Loucy (cell line): ENCODE results near the gene POLD3.

ENCODE experiments used
- H2AFZ ChIP-seq: fragments of 200-600 bp; sonication (generic); 2 replicates; pipeline ENCODE4 v1.6.0; 2016; ENCODE audit warnings: antibody characterized with exemption, mild to moderate bottlenecking, low read length, moderate library complexity
- H3F3A ChIP-seq: fragments of 200-600 bp; 2 replicates; pipeline ENCODE4 v1.6.0; 2016; ENCODE audit warnings: antibody characterized with exemption, low read depth, mild to moderate bottlenecking
- H3K27me3 ChIP-seq: fragments of 200-600 bp; sonication (generic); 2 replicates; pipeline ENCODE4 v1.6.1; 2014; ENCODE audit warnings: low read length, mild to moderate bottlenecking; ENCODE audit not compliant: insufficient read depth, poor library complexity, severe bottlenecking
- H3K36me3 ChIP-seq: fragments of 200-600 bp; sonication (generic); 2 replicates; pipeline ENCODE4 v1.6.1; 2016; ENCODE audit warnings: low read length; ENCODE audit not compliant: insufficient read depth
- H3K4me1 ChIP-seq: fragments of 200-600 bp; sonication (generic); 2 replicates; pipeline ENCODE4 v1.5.1; 2014; ENCODE audit warnings: low read length, mild to moderate bottlenecking; ENCODE audit not compliant: insufficient read depth, poor library complexity, severe bottlenecking
- H3K4me2 ChIP-seq: fragments of 200-600 bp; sonication (generic); 2 replicates; pipeline ENCODE4 v1.6.0; 2014; ENCODE audit warnings: antibody characterized with exemption, low read length, low read depth, mild to moderate bottlenecking; ENCODE audit not compliant: poor library complexity, severe bottlenecking
- H3K4me3 ChIP-seq: fragments of 200-600 bp; sonication (generic); 2 replicates; pipeline ENCODE4 v1.5.1; 2014; ENCODE audit warnings: low read length, mild to moderate bottlenecking, mixed read lengths; ENCODE audit not compliant: poor library complexity, severe bottlenecking
- H3K79me2 ChIP-seq: fragments of 200-600 bp; sonication (generic); 2 replicates; pipeline ENCODE4 v1.6.1; 2014; ENCODE audit warnings: low read length; ENCODE audit not compliant: insufficient read depth
- H3K9ac ChIP-seq: fragments of 200-600 bp; sonication (generic); 2 replicates; pipeline ENCODE4 v1.6.0; 2014; ENCODE audit warnings: mild to moderate bottlenecking, low read depth, low read length, moderate library complexity; ENCODE audit not compliant: poor library complexity, severe bottlenecking
- H3K9me2 ChIP-seq: fragments of 200-600 bp; sonication (generic); replicated peaks from 2 replicates; pipeline ENCODE4 v1.6.1; 2016; ENCODE audit warnings: low read depth, low read length, mixed read lengths
- H3K9me3 ChIP-seq: fragments of 200-600 bp; sonication (generic); 2 replicates; pipeline ENCODE4 v1.6.1; 2014; ENCODE audit warnings: mild to moderate bottlenecking, antibody characterized with exemption, low read length, low read depth; ENCODE audit not compliant: insufficient read depth
- H4K20me1 ChIP-seq: fragments of 200-600 bp; sonication (generic); 2 replicates; pipeline ENCODE4 v1.6.0; 2014; ENCODE audit warnings: antibody characterized with exemption, low read length, mild to moderate bottlenecking; ENCODE audit not compliant: insufficient read depth, poor library complexity, severe bottlenecking
- EZH2phosphoT487 ChIP-seq: fragments of 200-600 bp; IDR thresholded peaks from 2 replicates; pipeline ENCODE4 v1.6.1; 2018; ENCODE audit warnings: antibody characterized with exemption, mild to moderate bottlenecking, moderate library complexity, borderline replicate concordance
- TF ChIP-seq, protein P1 (sequence below): fragments of 200-600 bp; sonication (generic); conservative IDR thresholded peaks from 2 replicates; pipeline ENCODE4 v1.5.1; 2014; ENCODE audit warnings: mild to moderate bottlenecking, antibody characterized with exemption, low read length

POLD3 gene

GRCh38 chr11:74577181-74577580 lies 15.2 kb upstream of the POLD3 start:
- H3K36me3 ChIP-seq = no peaks in the 10 kb centered on the region
- H4K20me1 ChIP-seq = no peaks in the 10 kb centered on the region
- H3K27me3 ChIP-seq = no peaks in the 10 kb centered on the region
- H2AFZ ChIP-seq = no peak overlapping the region
- no peak overlapping the region for H3K4me2 ChIP-seq
- no peaks in the 10 kb centered on the region for H3K79me2 ChIP-seq
- H3K4me3 ChIP-seq = no peak overlapping the region
- H3K4me1 ChIP-seq = no peaks in the 10 kb centered on the region
- no peak for TF ChIP-seq EZH2phosphoT487
- TF ChIP-seq, protein P1, sequence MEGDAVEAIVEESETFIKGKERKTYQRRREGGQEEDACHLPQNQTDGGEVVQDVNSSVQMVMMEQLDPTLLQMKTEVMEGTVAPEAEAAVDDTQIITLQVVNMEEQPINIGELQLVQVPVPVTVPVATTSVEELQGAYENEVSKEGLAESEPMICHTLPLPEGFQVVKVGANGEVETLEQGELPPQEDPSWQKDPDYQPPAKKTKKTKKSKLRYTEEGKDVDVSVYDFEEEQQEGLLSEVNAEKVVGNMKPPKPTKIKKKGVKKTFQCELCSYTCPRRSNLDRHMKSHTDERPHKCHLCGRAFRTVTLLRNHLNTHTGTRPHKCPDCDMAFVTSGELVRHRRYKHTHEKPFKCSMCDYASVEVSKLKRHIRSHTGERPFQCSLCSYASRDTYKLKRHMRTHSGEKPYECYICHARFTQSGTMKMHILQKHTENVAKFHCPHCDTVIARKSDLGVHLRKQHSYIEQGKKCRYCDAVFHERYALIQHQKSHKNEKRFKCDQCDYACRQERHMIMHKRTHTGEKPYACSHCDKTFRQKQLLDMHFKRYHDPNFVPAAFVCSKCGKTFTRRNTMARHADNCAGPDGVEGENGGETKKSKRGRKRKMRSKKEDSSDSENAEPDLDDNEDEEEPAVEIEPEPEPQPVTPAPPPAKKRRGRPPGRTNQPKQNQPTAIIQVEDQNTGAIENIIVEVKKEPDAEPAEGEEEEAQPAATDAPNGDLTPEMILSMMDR = no peak
- H3K9me2 ChIP-seq = no peaks in the 10 kb centered on the region
- H3F3A ChIP-seq = no peaks in the 10 kb centered on the region
- no peaks in the 10 kb centered on the region for H3K9me3 ChIP-seq
- no peak overlapping the region for H3K9ac ChIP-seq

- H3F3A ChIP-seq = no peaks in the 10 kb centered on the region
- no peaks in the 10 kb centered on the region for H3K9me2 ChIP-seq
- H3K9me3 ChIP-seq = no peaks in the 10 kb centered on the region
- H3K4me3 ChIP-seq = no peak overlapping the region
- H3K4me1 ChIP-seq = no peaks in the 10 kb centered on the region
- no peaks in the 10 kb centered on the region for H3K79me2 ChIP-seq
- H3K4me2 ChIP-seq = no peak overlapping the region
- no peak overlapping the region for H3K9ac ChIP-seq
- H2AFZ ChIP-seq = no peak overlapping the region
- TF ChIP-seq EZH2phosphoT487 = no peak
- TF ChIP-seq, protein P1 = no peak
- no peaks in the 10 kb centered on the region for H3K27me3 ChIP-seq
- no peaks in the 10 kb centered on the region for H3K36me3 ChIP-seq
- no peaks in the 10 kb centered on the region for H4K20me1 ChIP-seq
These were observed 14.6 kb upstream of the POLD3 start for GRCh38 chr11:74577624-74578396.

- H4K20me1 ChIP-seq = no peaks in the 10 kb centered on the region
- H3K4me1 ChIP-seq = no peaks in the 10 kb centered on the region
- H3K4me2 ChIP-seq = no peak overlapping the region
- no peak overlapping the region for H2AFZ ChIP-seq
- H3K36me3 ChIP-seq = no peaks in the 10 kb centered on the region
- no peaks in the 10 kb centered on the region for H3K79me2 ChIP-seq
- H3F3A ChIP-seq = no peaks in the 10 kb centered on the region
- no peak overlapping the region for H3K4me3 ChIP-seq
- H3K9ac ChIP-seq = no peak overlapping the region
- no peaks in the 10 kb centered on the region for H3K27me3 ChIP-seq
- H3K9me3 ChIP-seq = no peaks in the 10 kb centered on the region
- no peak for TF ChIP-seq EZH2phosphoT487
- TF ChIP-seq, protein P1 = no peak
- no peaks in the 10 kb centered on the region for H3K9me2 ChIP-seq
These were observed 12.7 kb upstream of the POLD3 start for GRCh38 chr11:74579577-74580270.
